ENCODE data around the gene LAMTOR2.

LAMTOR2 gene

GRCh38 chr1:156076609-156077429 lies 22.2 kb downstream of the LAMTOR2 start:
- no peak for DNase-seq

- DNase-seq: no peak
Observed at GRCh38 chr1:156077430-156077760, 22.8 kb downstream of the LAMTOR2 start.

GRCh38 chr1:156078728-156079127 lies 24.1 kb downstream of the LAMTOR2 start:
- DNase-seq: no peak

GRCh38 chr1:156079762-156080161 lies 25.2 kb downstream of the LAMTOR2 start:
- no peak for DNase-seq

- no peak for DNase-seq
Observed at GRCh38 chr1:156080241-156080862, 25.8 kb downstream of the LAMTOR2 start.

GRCh38 chr1:156080863-156081179 lies 26.2 kb downstream of the LAMTOR2 start:
- DNase-seq: no peak

- no peak for DNase-seq
Observed at GRCh38 chr1:156081180-156081916, 26.8 kb downstream of the LAMTOR2 start.

GRCh38 chr1:156081917-156082308 lies 27.3 kb downstream of the LAMTOR2 start:
- no peak for DNase-seq

- DNase-seq: peak; percentile 73
Observed at GRCh38 chr1:156082309-156083091, 27.9 kb downstream of the LAMTOR2 start, which contains the start of gene MEX3A. TSS of gene MEX3A (minus strand) at chr1:156082465. CDS start at chr1:156081998, 467 bp downstream.

GRCh38 chr1:156083800-156084790 lies 29.5 kb downstream of the LAMTOR2 start:
- no peak for DNase-seq

GRCh38 chr1:156086256-156086662 lies 31.7 kb downstream of the LAMTOR2 start:
- DNase-seq: no peak

GRCh38 chr1:156089704-156090103 lies 35.1 kb downstream of the LAMTOR2 start:
- no peak for DNase-seq

GRCh38 chr1:156090138-156090839 lies 35.7 kb downstream of the LAMTOR2 start:
- DNase-seq: no peak

- peak; percentile 90 for DNase-seq
Observed at GRCh38 chr1:156090840-156091188, 36.2 kb downstream of the LAMTOR2 start.

- DNase-seq: no peak
Observed at GRCh38 chr1:156091610-156092009, 37.0 kb downstream of the LAMTOR2 start.

- DNase-seq: no peak
Observed at GRCh38 chr1:156095906-156096508, 41.4 kb downstream of the LAMTOR2 start.

GRCh38 chr1:156096640-156097391 lies 42.2 kb downstream of the LAMTOR2 start:
- peak; percentile 90 for DNase-seq

GRCh38 chr1:156097499-156098178 lies 43.1 kb downstream of the LAMTOR2 start:
- no peak for DNase-seq

GRCh38 chr1:156098784-156099183 lies 44.2 kb downstream of the LAMTOR2 start:
- no peak for DNase-seq
